CD14-positive monocyte (primary cell): ENCODE data around the gene RDH13. TPM values are rescaled to one million over a fixed set of nuclear protein-coding genes. Genes with fewer than 3 reads are reported as not detected.

Source experiments
- DNase-seq, 3 donors: peaks; one replicate each; pipeline ENCODE4 v3.0.0-alpha.2; 2011 to 2022
- H2AFZ ChIP-seq: 2 replicates; pipeline ENCODE4 v1.6.0; 2012; ENCODE audit warnings: mild to moderate bottlenecking, low read depth, low read length, inconsistent platforms; ENCODE audit not compliant: insufficient read depth, poor library complexity, severe bottlenecking
- H3K27ac ChIP-seq, 2 donors: 1 replicate in 1 of 2; 2 replicates in 1 of 2; pipeline ENCODE4 v1.5.1; 2012 to 2013; ENCODE audit warnings: low read length in 2 of 2, control low read depth in 1 of 2, inconsistent platforms in 1 of 2, low read depth in 1 of 2, mild to moderate bottlenecking in 1 of 2
- H3K27me3 ChIP-seq, 2 donors: one replicate each; pipeline versions ENCODE4 v1.6.0 to v1.6.1; 2011 to 2013; ENCODE audit warnings: low read length in 2 of 2; ENCODE audit not compliant: control insufficient read depth in 2 of 2, insufficient read depth in 2 of 2
- H3K36me3 ChIP-seq, 2 donors: replicated peaks in 1 of 2; 1 replicate in 1 of 2; 2 replicates in 1 of 2; pipeline versions ENCODE4 v1.5.1 to v1.6.1; 2012 to 2013; ENCODE audit warnings: low read length in 2 of 2, control low read depth in 1 of 2, inconsistent platforms in 1 of 2, mild to moderate bottlenecking in 1 of 2; ENCODE audit not compliant: insufficient read depth in 2 of 2, control insufficient read depth in 1 of 2
- H3K4me1 ChIP-seq, 2 donors: 1 replicate in 1 of 2; 2 replicates in 1 of 2; pipeline versions ENCODE4 v1.5.1 to v1.6.1; 2012 to 2013; ENCODE audit warnings: low read length in 2 of 2, control low read depth in 1 of 2, inconsistent platforms in 1 of 2, mild to moderate bottlenecking in 1 of 2, moderate library complexity in 1 of 2; ENCODE audit not compliant: insufficient read depth in 2 of 2, control insufficient read depth in 1 of 2
- H3K4me2 ChIP-seq: replicated peaks from 2 replicates; pipeline ENCODE3; 2012; ENCODE audit warnings: low read length, moderate library complexity, mild to moderate bottlenecking; ENCODE audit not compliant: poor library complexity, severe bottlenecking; ENCODE audit errors: extremely low read depth
- H3K4me3 ChIP-seq, 3 experiments: fragments of 200-600 bp in 1 of 3; sonication (generic) in 1 of 3; replicated peaks in 1 of 3; 1 replicate in 2 of 3; 2 replicates in 1 of 3; pipeline ENCODE4 v1.5.1; 2011 to 2013; ENCODE audit warnings: low read length in 3 of 3, mild to moderate bottlenecking in 3 of 3, control low read depth in 2 of 3, low read depth in 2 of 3, inconsistent platforms in 1 of 3, moderate library complexity in 1 of 3
- H3K79me2 ChIP-seq: 2 replicates; pipeline ENCODE4 v1.6.0; 2012; ENCODE audit warnings: mild to moderate bottlenecking, control low read depth, inconsistent platforms, low read length, moderate library complexity; ENCODE audit not compliant: insufficient read depth
- H3K9ac ChIP-seq: 2 replicates; pipeline ENCODE4 v1.6.0; 2017; ENCODE audit warnings: low read length, mild to moderate bottlenecking; ENCODE audit not compliant: insufficient read depth, poor library complexity, severe bottlenecking
- H3K9me3 ChIP-seq, 2 donors: replicated peaks in 1 of 2; 1 replicate in 1 of 2; 2 replicates in 1 of 2; pipeline versions ENCODE4 v1.5.1 to v1.6.1; 2012 to 2013; ENCODE audit warnings: low read length in 2 of 2, control low read depth in 1 of 2; ENCODE audit not compliant: control insufficient read depth in 1 of 2, insufficient read depth in 1 of 2
- H4K20me1 ChIP-seq: 2 replicates; pipeline ENCODE4 v1.6.0; 2012; ENCODE audit warnings: mild to moderate bottlenecking, low read length, control low read depth, moderate library complexity; ENCODE audit not compliant: insufficient read depth
- H3K27ac Mint-ChIP-seq, 7 donors: one replicate each; pipeline ENCODE4 v1.8.0; 2020; ENCODE audit warnings: mild to moderate bottlenecking in 7 of 7, mixed read lengths in 7 of 7, moderate library complexity in 6 of 7, inconsistent platforms in 2 of 7
- H3K27me3 Mint-ChIP-seq, 3 donors: one replicate each; pipeline ENCODE4 v1.8.0; 2021 to 2022; ENCODE audit warnings: low read depth in 3 of 3, mild to moderate bottlenecking in 3 of 3, mixed read lengths in 3 of 3, moderate library complexity in 3 of 3, inconsistent platforms in 1 of 3
- H3K36me3 Mint-ChIP-seq, 2 donors: one replicate each; pipeline ENCODE4 v1.8.0; 2020; ENCODE audit warnings: mixed read lengths in 2 of 2, inconsistent platforms in 1 of 2, mild to moderate bottlenecking in 1 of 2
- H3K4me1 Mint-ChIP-seq: one replicate; pipeline ENCODE4 v1.8.0; 2020; ENCODE audit warnings: mild to moderate bottlenecking, mixed read lengths
- H3K4me3 Mint-ChIP-seq, 2 donors: one replicate each; pipeline ENCODE4 v1.8.0; 2020; ENCODE audit warnings: mild to moderate bottlenecking in 2 of 2, mixed read lengths in 2 of 2, moderate library complexity in 1 of 2
- H3K9me3 Mint-ChIP-seq, 7 donors: one replicate each; pipeline ENCODE4 v1.8.0; 2020 to 2022; ENCODE audit warnings: mixed read lengths in 7 of 7, mild to moderate bottlenecking in 6 of 7, moderate library complexity in 6 of 7, inconsistent platforms in 2 of 7
- WGBS: methylation state at CpG from one replicate; pipeline ENCODE4 v1.1.5; 2013; ENCODE audit warnings: missing lambda C conversion rate; ENCODE audit not compliant: insufficient coverage; 5-methylcytosine and 5-hydroxymethylcytosine counted together
- intact Hi-C, 2 donors: fragments of 100-400 bp; cut with micrococcal nuclease; formaldehyde crosslinking; loops; one replicate each; pipeline versions ENCODE4 v1.15.0 to v1.15.1; 2023
- polyA plus RNA-seq, 3 donors: library from polyadenylated mRNA; depleted of rRNA in 1 of 3; unstranded in 2 of 3; stranded (reverse) in 1 of 3; fragments of 300-500 nt in 2 of 3; fragments of >200 nt in 1 of 3; fragmentation: Illumina TruSeq in 2 of 3; gene quantifications; 1 replicate in 2 of 3; 2 replicates in 1 of 3; pipeline ENCODE4 v1.2.3, GENCODE V29; 2012 to 2021
- TF ChIP-seq, protein P1 (sequence below): fragments of 200-600 bp; IDR thresholded peaks from one replicate; pipeline ENCODE4 v1.8.0; 2022; ENCODE audit warnings: antibody characterized with exemption, mild to moderate bottlenecking

RDH13 gene
- polyA plus RNA-seq, 3 donors = 1.6 to 4.0 (median 2.3) TPM

DNA sequence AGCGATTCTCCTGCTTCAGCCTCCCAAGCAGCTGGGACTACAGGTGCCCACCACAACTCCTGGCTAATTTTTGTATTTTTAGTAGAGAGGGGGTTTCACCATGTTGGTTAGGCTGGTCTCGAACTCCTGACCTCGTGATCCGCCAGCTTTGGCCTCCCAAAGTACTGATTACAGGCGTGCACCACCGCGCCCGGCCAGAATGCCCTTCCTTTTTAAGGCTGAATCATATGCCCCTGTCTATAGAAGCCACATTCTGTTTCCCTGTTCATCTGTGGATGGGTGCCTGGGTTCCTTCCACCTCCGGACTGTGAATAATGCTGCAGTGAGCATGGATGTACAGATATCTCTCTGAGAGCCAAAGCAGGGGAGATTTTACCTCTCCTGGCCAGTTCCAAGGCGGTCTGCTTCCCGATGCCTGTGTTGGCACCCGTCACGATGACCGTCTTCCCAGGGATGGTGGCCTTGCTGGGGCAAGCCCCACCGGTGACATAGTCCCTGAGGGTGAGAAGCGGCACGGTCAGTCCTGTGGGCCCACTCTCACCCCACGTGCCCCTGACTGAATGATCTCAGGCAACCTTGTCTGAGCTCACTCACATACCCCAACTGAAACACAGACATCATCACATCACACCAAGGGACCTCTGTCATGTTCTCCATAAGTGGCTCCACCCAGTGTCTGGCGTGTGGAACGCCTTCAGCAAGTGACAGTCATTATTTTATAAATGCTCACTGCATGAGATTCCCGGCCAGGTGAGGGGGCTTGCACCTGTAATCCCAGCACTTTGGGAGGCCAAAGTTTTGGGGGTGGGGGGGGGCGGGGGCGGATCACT is 4.0 kb downstream of the RDH13 start:
- WGBS = 98% methylated on average over 16 of the region's 23 CpGs
- peaks cover 38 to 46% of the 10 kb centered on the region in 2 donors for H3K36me3 Mint-ChIP-seq
- Histone ChIP-seq H2AFZ (no peak overlapping the region), H3K36me3 (peaks cover 23 to 39% of the 10 kb centered on the region in 2 donors), H3K79me2 (no peaks in the 10 kb centered on the region), H3K27me3 (no peaks in the 10 kb centered on the region), H3K4me2 (no peak overlapping the region), H3K27ac (no peak overlapping the region), H3K9me3 (peaks cover 0 to 4% of the 10 kb centered on the region in 2 donors), H4K20me1 (no peaks in the 10 kb centered on the region), H3K4me3 (no peak overlapping the region), H3K9ac (no peak overlapping the region), H3K4me1 (peaks cover 8 to 10% of the 10 kb centered on the region in 2 donors)
- H3K27me3 Mint-ChIP-seq = peaks cover 0 to 8% (median 4%) of the 10 kb centered on the region in 3 donors
- peaks cover 0 to 7% (median 6%) of the 10 kb centered on the region in 7 donors for H3K9me3 Mint-ChIP-seq
- H3K4me3 Mint-ChIP-seq = no peak overlapping the region
- no peak for DNase-seq
- TF ChIP-seq, protein P1, sequence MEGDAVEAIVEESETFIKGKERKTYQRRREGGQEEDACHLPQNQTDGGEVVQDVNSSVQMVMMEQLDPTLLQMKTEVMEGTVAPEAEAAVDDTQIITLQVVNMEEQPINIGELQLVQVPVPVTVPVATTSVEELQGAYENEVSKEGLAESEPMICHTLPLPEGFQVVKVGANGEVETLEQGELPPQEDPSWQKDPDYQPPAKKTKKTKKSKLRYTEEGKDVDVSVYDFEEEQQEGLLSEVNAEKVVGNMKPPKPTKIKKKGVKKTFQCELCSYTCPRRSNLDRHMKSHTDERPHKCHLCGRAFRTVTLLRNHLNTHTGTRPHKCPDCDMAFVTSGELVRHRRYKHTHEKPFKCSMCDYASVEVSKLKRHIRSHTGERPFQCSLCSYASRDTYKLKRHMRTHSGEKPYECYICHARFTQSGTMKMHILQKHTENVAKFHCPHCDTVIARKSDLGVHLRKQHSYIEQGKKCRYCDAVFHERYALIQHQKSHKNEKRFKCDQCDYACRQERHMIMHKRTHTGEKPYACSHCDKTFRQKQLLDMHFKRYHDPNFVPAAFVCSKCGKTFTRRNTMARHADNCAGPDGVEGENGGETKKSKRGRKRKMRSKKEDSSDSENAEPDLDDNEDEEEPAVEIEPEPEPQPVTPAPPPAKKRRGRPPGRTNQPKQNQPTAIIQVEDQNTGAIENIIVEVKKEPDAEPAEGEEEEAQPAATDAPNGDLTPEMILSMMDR = no peak
- peaks cover 9% of the 10 kb centered on the region for H3K4me1 Mint-ChIP-seq
- H3K27ac Mint-ChIP-seq = peak overlapping the region in 2 of 7 donors; percentile 7 to 68
- intact Hi-C loops = no loop called here

DNA sequence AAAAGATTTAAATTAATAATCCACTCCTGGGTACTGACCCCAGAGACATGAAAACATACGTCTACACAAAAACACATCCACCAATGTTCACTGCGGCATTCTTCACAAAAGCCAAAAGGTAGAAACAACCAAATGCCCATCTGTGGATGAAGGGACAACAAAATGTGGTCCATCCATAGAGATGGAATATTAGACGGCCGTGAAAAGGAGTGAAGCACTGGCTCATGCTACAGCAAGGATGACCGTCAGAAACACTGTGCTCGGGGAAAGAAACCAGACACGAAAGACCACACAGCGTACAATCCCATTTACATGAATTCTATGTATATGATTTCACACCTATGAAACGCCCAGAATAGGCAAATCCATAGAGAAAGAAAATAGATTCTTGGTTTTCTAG is 6.1 kb downstream of the RDH13 start:
- intact Hi-C loops = no loop called here
- TF ChIP-seq, protein P1 = no peak

More for the DNA sequence above, 6.1 kb downstream of the RDH13 start:
- Histone ChIP-seq H3K9me3 (no peaks in the 10 kb centered on the region), H3K27ac (no peak overlapping the region), H3K36me3 (peaks cover 33 to 51% of the 10 kb centered on the region in 2 donors), H4K20me1 (no peaks in the 10 kb centered on the region), H3K79me2 (no peaks in the 10 kb centered on the region), H3K27me3 (no peaks in the 10 kb centered on the region), H3K4me1 (peaks cover 0 to under 1% of the 10 kb centered on the region in 2 donors), H3K4me2 (no peak overlapping the region), H3K9ac (no peak overlapping the region), H2AFZ (no peak overlapping the region), H3K4me3 (no peak overlapping the region)
- H3K4me1 Mint-ChIP-seq = peaks cover 1% of the 10 kb centered on the region
- no peaks in the 10 kb centered on the region for H3K27me3 Mint-ChIP-seq
- H3K4me3 Mint-ChIP-seq = no peak overlapping the region
- no CpG with 5 or more reads among the region's 9 CpGs for WGBS
- H3K36me3 Mint-ChIP-seq = peaks cover 51 to 67% of the 10 kb centered on the region in 2 donors
- no peak for DNase-seq
- no peak overlapping the region for H3K27ac Mint-ChIP-seq
- H3K9me3 Mint-ChIP-seq = peaks cover 0 to 4% (median 2%) of the 10 kb centered on the region in 7 donors
